Skeletal muscle satellite cell (primary cell): ENCODE data around the gene RIN3. TPM values are rescaled to one million over a fixed set of nuclear protein-coding genes. Genes with fewer than 3 reads are reported as not detected.

Experiments
- H3K27me3 ChIP-seq: 2 replicates; pipeline ENCODE4 v1.7.0; 2013; ENCODE audit warnings: low read length; ENCODE audit not compliant: control insufficient read depth, insufficient read depth
- H3K36me3 ChIP-seq: 2 replicates; pipeline ENCODE4 v1.7.0; 2013; ENCODE audit warnings: mild to moderate bottlenecking, control low read depth, low read length; ENCODE audit not compliant: insufficient read depth
- H3K4me1 ChIP-seq: 2 replicates; pipeline ENCODE4 v1.7.0; 2013; ENCODE audit warnings: low read length; ENCODE audit not compliant: control insufficient read depth, insufficient read depth
- H3K4me2 ChIP-seq: 2 replicates; pipeline ENCODE4 v1.7.0; 2013; ENCODE audit warnings: mild to moderate bottlenecking, low read length
- H3K4me3 ChIP-seq: 2 replicates; pipeline ENCODE4 v1.7.0; 2013; ENCODE audit warnings: low read length
- H3K9ac ChIP-seq: 2 replicates; pipeline ENCODE4 v1.7.0; 2013; ENCODE audit warnings: mild to moderate bottlenecking, low read depth, low read length, moderate library complexity
- H3K9me3 ChIP-seq: replicated peaks from 2 replicates; pipeline ENCODE4 v1.7.0; 2013; ENCODE audit warnings: mild to moderate bottlenecking, control low read depth, low read length
- total RNA-seq: library from RNA; depleted of rRNA; stranded (reverse); fragments of >200 nt; gene quantifications from 2 replicates; pipeline ENCODE4 v1.2.3, GENCODE V29; 2012; rRNA removed

RIN3 gene
- 6.3 and 7.6 TPM in 2 replicates for total RNA-seq

GRCh38 chr14:92513204-92513965, at the start of gene RIN3:
Gene RIN3 (plus strand): TSS chr14:92513781. CDS start chr14:92513933, 152 bp downstream.
- H3K4me2 ChIP-seq, result peak within 1 kb of the TSS; percentile 92
- H3K4me3 ChIP-seq, result peak within 1 kb of the TSS; percentile 86
- peaks cover 24% of the 10 kb centered on the region for H3K4me1 ChIP-seq
- no peaks in the 10 kb centered on the region for H3K9me3 ChIP-seq
- peak within 1 kb of the TSS; percentile 94 for H3K9ac ChIP-seq
- H3K36me3 ChIP-seq, result no peaks in the 10 kb centered on the region
- no peaks in the 10 kb centered on the region for H3K27me3 ChIP-seq

DNA sequence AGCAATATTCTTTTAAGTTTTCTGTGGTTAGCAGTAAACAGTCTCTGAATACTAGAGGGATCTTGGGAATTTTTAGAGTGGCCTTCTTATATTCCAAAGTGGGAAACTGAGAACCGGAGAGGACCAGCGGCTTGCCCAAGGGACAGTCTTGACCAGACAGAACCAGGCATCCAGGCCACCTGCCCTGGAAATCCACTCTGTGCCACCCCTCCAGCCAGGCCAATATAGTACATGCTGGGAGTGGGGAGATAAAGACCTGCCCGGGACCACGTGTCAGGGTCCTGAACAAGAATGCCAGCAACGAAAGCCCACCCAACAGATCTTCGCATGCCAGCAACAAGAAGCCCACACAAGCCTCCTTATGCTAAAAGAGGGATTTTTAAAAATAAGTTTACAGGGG, 49.4 kb upstream of the RIN3 start:
- H3K9me3 ChIP-seq, result peaks cover 5% of the 10 kb centered on the region
- H3K4me3 ChIP-seq, result no peak overlapping the region
- no peaks in the 10 kb centered on the region for H3K27me3 ChIP-seq
- no peaks in the 10 kb centered on the region for H3K4me1 ChIP-seq
- no peak overlapping the region for H3K9ac ChIP-seq
- no peak overlapping the region for H3K4me2 ChIP-seq
- no peaks in the 10 kb centered on the region for H3K36me3 ChIP-seq

DNA sequence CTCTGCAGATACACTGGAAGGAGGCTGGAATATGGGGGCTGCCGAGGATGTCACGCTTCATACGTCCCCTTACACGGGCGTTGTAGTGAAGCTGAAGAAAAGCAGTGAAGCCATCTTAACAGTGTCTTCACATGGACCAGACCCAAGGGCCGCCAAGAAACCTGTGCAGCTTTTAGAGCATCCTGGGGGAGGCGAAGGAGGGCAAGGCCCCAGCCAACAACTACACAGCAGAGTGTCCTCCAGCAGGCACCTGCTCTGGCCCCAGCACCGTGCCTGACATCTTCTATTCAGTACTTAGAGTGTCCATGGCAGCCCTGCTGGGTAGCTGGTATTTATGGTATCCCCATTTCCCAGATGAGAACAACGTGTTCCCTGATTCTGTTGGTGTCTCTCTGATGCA, 48.9 kb upstream of the RIN3 start:
- H3K9me3 ChIP-seq, result peaks cover 5% of the 10 kb centered on the region
- no peak overlapping the region for H3K9ac ChIP-seq
- no peak overlapping the region for H3K4me3 ChIP-seq
- no peaks in the 10 kb centered on the region for H3K4me1 ChIP-seq
- no peaks in the 10 kb centered on the region for H3K36me3 ChIP-seq
- H3K27me3 ChIP-seq, result no peaks in the 10 kb centered on the region
- no peak overlapping the region for H3K4me2 ChIP-seq

GRCh38 chr14:92465353-92466055, 48.1 kb upstream of the RIN3 start:
- H3K4me2 ChIP-seq, result no peak overlapping the region
- H3K4me3 ChIP-seq, result no peak overlapping the region
- H3K27me3 ChIP-seq, result no peaks in the 10 kb centered on the region
- peaks cover 4% of the 10 kb centered on the region for H3K4me1 ChIP-seq
- no peaks in the 10 kb centered on the region for H3K36me3 ChIP-seq
- no peak overlapping the region for H3K9ac ChIP-seq
- peaks cover 5% of the 10 kb centered on the region for H3K9me3 ChIP-seq

- H3K4me3 ChIP-seq, result no peak overlapping the region
- H3K36me3 ChIP-seq, result no peaks in the 10 kb centered on the region
- no peak overlapping the region for H3K4me2 ChIP-seq
- no peaks in the 10 kb centered on the region for H3K27me3 ChIP-seq
- peaks cover 4% of the 10 kb centered on the region for H3K4me1 ChIP-seq
- no peak overlapping the region for H3K9ac ChIP-seq
- H3K9me3 ChIP-seq, result peaks cover 5% of the 10 kb centered on the region
Measured at GRCh38 chr14:92466059-92466458, 47.5 kb upstream of the RIN3 start.

GRCh38 chr14:92469515-92469914, 44.1 kb upstream of the RIN3 start:
- Histone ChIP-seq H3K9me3 (peaks cover 5% of the 10 kb centered on the region), H3K27me3 (no peaks in the 10 kb centered on the region), H3K4me1 (peaks cover 26% of the 10 kb centered on the region)

GRCh38 chr14:92470215-92470614, 43.4 kb upstream of the RIN3 start:
- Histone ChIP-seq H3K36me3 (no peaks in the 10 kb centered on the region), H3K4me1 (peaks cover 26% of the 10 kb centered on the region), H3K9me3 (peaks cover 5% of the 10 kb centered on the region), H3K4me3 (no peak overlapping the region), H3K4me2 (peak overlapping the region; percentile 16), H3K9ac (no peak overlapping the region), H3K27me3 (no peaks in the 10 kb centered on the region)

More at GRCh38 chr14:92469515-92469914, 44.1 kb upstream of the RIN3 start:
- Histone ChIP-seq H3K4me3 (no peak overlapping the region), H3K36me3 (no peaks in the 10 kb centered on the region), H3K9ac (no peak overlapping the region), H3K4me2 (no peak overlapping the region)

DNA sequence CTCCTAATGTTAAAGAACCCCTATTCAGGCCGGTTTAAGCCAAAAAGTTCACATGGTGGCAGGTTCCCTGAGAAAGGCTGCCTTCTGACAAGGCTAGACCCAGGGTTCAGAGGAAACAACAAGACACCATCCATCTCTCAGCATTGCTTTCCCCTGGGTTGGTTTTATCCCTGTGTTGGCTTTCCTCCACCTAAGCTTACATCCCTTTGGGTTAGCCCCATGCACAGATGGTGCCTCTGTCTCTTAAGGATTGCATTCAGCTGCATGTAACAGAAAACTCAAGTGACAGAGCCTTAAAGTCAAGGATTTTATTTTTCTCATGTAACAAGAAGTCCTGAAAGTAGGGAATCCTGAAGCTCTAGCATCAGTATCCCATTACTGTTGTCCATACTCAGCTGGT, 42.8 kb upstream of the RIN3 start:
- Histone ChIP-seq H3K4me1 (peaks cover 26% of the 10 kb centered on the region), H3K4me3 (no peak overlapping the region), H3K9ac (no peak overlapping the region), H3K36me3 (no peaks in the 10 kb centered on the region), H3K4me2 (no peak overlapping the region), H3K9me3 (peaks cover 5% of the 10 kb centered on the region), H3K27me3 (no peaks in the 10 kb centered on the region)

DNA sequence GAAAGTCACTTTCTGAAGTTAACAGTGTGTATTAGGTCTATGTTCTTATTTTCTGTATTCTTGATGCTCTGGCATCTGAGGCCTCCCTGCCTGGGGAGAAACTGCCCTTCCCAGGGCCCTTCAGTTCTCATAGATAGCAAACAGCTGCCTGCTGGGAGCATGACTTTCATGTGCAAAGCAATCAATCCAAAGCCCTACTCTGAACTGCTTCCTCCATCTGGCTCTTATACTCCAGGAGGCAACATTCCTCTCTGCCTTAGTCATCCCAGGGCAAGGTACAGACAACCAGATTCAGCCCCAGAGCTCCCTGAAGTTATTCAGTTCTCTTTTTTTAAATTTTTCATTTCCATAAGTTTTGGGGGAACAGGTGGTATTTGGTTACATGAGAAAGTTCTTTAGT, 41.7 kb upstream of the RIN3 start:
- peak overlapping the region; percentile 29 for H3K9ac ChIP-seq

GRCh38 chr14:92472860-92473259, 40.7 kb upstream of the RIN3 start:
- no peaks in the 10 kb centered on the region for H3K36me3 ChIP-seq
- no peaks in the 10 kb centered on the region for H3K27me3 ChIP-seq
- H3K4me3 ChIP-seq, result no peak overlapping the region
- H3K4me1 ChIP-seq, result peaks cover 26% of the 10 kb centered on the region
- no peak overlapping the region for H3K4me2 ChIP-seq
- H3K9ac ChIP-seq, result peak overlapping the region; percentile 36
- H3K9me3 ChIP-seq, result no peaks in the 10 kb centered on the region

More for the DNA sequence above, 41.7 kb upstream of the RIN3 start:
- Histone ChIP-seq H3K4me3 (no peak overlapping the region), H3K27me3 (no peaks in the 10 kb centered on the region), H3K36me3 (no peaks in the 10 kb centered on the region), H3K9me3 (peaks cover 2% of the 10 kb centered on the region), H3K4me1 (peaks cover 26% of the 10 kb centered on the region), H3K4me2 (peak overlapping the region; percentile 16)

DNA sequence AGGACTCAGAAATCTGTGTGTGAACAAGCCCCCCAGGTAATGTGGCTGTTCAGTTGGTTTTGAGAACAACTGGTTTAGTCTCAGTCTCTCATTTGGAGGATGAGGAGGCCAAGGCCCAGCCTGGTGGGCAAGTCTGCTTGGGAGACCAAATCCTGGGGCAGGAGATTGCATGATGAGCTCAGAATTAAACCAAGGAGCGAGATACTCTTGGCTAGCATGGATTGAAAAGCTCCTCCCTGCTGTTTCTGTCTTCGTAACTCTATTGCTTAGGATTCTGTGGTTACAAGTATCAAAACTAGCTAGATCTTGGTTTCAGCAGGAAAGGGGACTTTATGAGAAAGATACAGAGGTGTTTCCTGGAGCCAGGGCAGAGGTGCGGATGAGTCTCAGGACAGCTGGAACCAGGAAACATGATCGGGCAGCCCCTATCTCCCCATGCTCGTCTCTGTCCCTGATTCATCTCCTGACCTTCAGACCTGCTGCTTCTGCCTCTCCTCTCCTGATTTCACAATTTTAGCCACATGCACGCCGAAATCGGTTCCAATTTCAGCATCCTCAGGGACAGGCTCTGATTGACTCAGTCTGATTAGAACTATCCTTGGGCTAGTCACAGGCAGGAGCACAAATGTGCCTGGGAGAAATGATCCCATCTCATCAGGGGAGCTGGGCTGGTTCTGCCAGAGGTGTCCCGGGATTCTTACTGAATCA, 40.2 kb upstream of the RIN3 start:
- H3K27me3 ChIP-seq, result no peaks in the 10 kb centered on the region
- H3K36me3 ChIP-seq, result no peaks in the 10 kb centered on the region
- peak overlapping the region; percentile 36 for H3K9ac ChIP-seq
- H3K4me1 ChIP-seq, result peaks cover 26% of the 10 kb centered on the region
- H3K9me3 ChIP-seq, result no peaks in the 10 kb centered on the region
- peak overlapping the region; percentile 59 for H3K4me2 ChIP-seq
- no peak overlapping the region for H3K4me3 ChIP-seq
